Calu3 (cell line): ENCODE measurements around the gene TEX2. TPM values are rescaled to one million over a fixed set of nuclear protein-coding genes. Genes with fewer than 3 reads are reported as not detected.
"Not testable (repeated sequence)": the region's sequence is repeated elsewhere in the genome, so short reads cannot be mapped to it uniquely, and the experiment has no call there.

Experiments used
- BruUV-seq: library from RNA; stranded (reverse); fragments of 400-500 nt; replicated peaks from 2 replicates; lab custom pipeline; 2021; lab: Mats Ljungman, UMichigan
- CTCF ChIA-PET: fragments of 300-600 bp; sonication (Branson Sonifier 250); formaldehyde crosslinking; loops from one replicate; lab custom pipeline; 2022; ENCODE audit warnings: antibody characterized with exemption; lab: Charles Lee
- DNase-seq: peaks from one replicate; pipeline ENCODE4 v3.0.0; 2022
- H3K27ac Mint-ChIP-seq: one replicate; pipeline ENCODE4 v1.8.0; 2022; ENCODE audit warnings: mixed read lengths; ENCODE audit not compliant: unreplicated experiment
- H3K27me3 Mint-ChIP-seq: one replicate; pipeline ENCODE4 v1.8.0; 2022; ENCODE audit warnings: mixed read lengths; ENCODE audit not compliant: unreplicated experiment
- H3K36me3 Mint-ChIP-seq: one replicate; pipeline ENCODE4 v1.8.0; 2022; ENCODE audit warnings: mild to moderate bottlenecking, moderate library complexity, mixed read lengths; ENCODE audit not compliant: insufficient read depth, unreplicated experiment
- H3K4me1 Mint-ChIP-seq: one replicate; pipeline ENCODE4 v1.8.0; 2022; ENCODE audit warnings: mild to moderate bottlenecking, low read depth, mixed read lengths; ENCODE audit not compliant: unreplicated experiment
- H3K4me3 Mint-ChIP-seq: one replicate; pipeline ENCODE4 v1.8.0; 2022; ENCODE audit warnings: mild to moderate bottlenecking, low read depth, moderate library complexity, mixed read lengths; ENCODE audit not compliant: unreplicated experiment
- H3K9me3 Mint-ChIP-seq: one replicate; pipeline ENCODE4 v1.8.0; 2022; ENCODE audit warnings: low read depth, mixed read lengths; ENCODE audit not compliant: unreplicated experiment
- CTCF ChIP-seq: fragments of 200-600 bp; IDR thresholded peaks from one replicate; pipeline ENCODE4 v1.8.0; 2022; ENCODE audit warnings: antibody characterized with exemption; ENCODE audit not compliant: unreplicated experiment
- intact Hi-C: fragments of 100-400 bp; cut with micrococcal nuclease; formaldehyde crosslinking; loops from one replicate; pipeline ENCODE4 v1.10.0; 2022; ENCODE audit not compliant: unreplicated experiment
- total RNA-seq: library from RNA; stranded (reverse); gene quantifications from 2 replicates; pipeline ENCODE4 v1.2.3, GENCODE V29; 2022

Gene TEX2
- total RNA-seq, 1 experiment from 2014 or later, result 12.3 TPM

GRCh38 chr17:64209356-64209941 lies 53.6 kb downstream of the TEX2 start:
- no peaks in the 10 kb centered on the region for H3K36me3 Mint-ChIP-seq
- intact Hi-C loops, result no loop called here
- H3K4me3 Mint-ChIP-seq, result no peak overlapping the region
- no peaks in the 10 kb centered on the region for H3K27me3 Mint-ChIP-seq
- TF ChIP-seq CTCF, result no peak
- CTCF ChIA-PET, result no interaction called here
- BruUV-seq, result no TSS peak
- H3K4me1 Mint-ChIP-seq, result no peaks in the 10 kb centered on the region
- H3K27ac Mint-ChIP-seq, result no peak overlapping the region
- no peak for DNase-seq
- H3K9me3 Mint-ChIP-seq, result no peaks in the 10 kb centered on the region

- DNase-seq, H3K27ac Mint-ChIP-seq, H3K36me3 Mint-ChIP-seq, intact Hi-C loops, CTCF ChIA-PET, H3K4me3 Mint-ChIP-seq, H3K9me3 Mint-ChIP-seq, H3K27me3 Mint-ChIP-seq, H3K4me1 Mint-ChIP-seq, BruUV-seq: not testable (repeated sequence)
Observed at GRCh38 chr17:64208656-64209055, 54.4 kb downstream of the TEX2 start.

- CTCF ChIA-PET, result no interaction called here
- H3K36me3 Mint-ChIP-seq, result no peaks in the 10 kb centered on the region
- DNase-seq, result no peak
- no TSS peak for BruUV-seq
- TF ChIP-seq CTCF, result no peak
- H3K9me3 Mint-ChIP-seq, result no peaks in the 10 kb centered on the region
- H3K27me3 Mint-ChIP-seq, result no peaks in the 10 kb centered on the region
- no peaks in the 10 kb centered on the region for H3K4me1 Mint-ChIP-seq
- H3K4me3 Mint-ChIP-seq, result no peak overlapping the region
- intact Hi-C loops, result no loop called here
- no peak overlapping the region for H3K27ac Mint-ChIP-seq
Observed at GRCh38 chr17:64205804-64206203, 57.3 kb downstream of the TEX2 start.

GRCh38 chr17:64203630-64204029 lies 59.4 kb downstream of the TEX2 start:
- Mint-ChIP-seq H3K36me3 (no peaks in the 10 kb centered on the region), H3K4me3 (no peak overlapping the region), H3K4me1 (no peaks in the 10 kb centered on the region), H3K9me3 (no peaks in the 10 kb centered on the region), H3K27me3 (no peaks in the 10 kb centered on the region), H3K27ac (no peak overlapping the region)
- intact Hi-C loops, result no loop called here
- no peak for TF ChIP-seq CTCF
- no peak for DNase-seq
- BruUV-seq, result no TSS peak
- CTCF ChIA-PET, result no interaction called here

GRCh38 chr17:64202683-64203344 lies 60.2 kb downstream of the TEX2 start:
- Mint-ChIP-seq H3K27ac (no peak overlapping the region), H3K36me3 (no peaks in the 10 kb centered on the region), H3K9me3 (no peaks in the 10 kb centered on the region), H3K4me1 (no peaks in the 10 kb centered on the region), H3K27me3 (no peaks in the 10 kb centered on the region), H3K4me3 (no peak overlapping the region)
- no TSS peak for BruUV-seq
- DNase-seq, result no peak
- intact Hi-C loops, result no loop called here
- TF ChIP-seq CTCF, result no peak
- CTCF ChIA-PET, result no interaction called here
